ENCODE measurements around the gene PRDM1.
"Not testable (repeated sequence)": the region's sequence is repeated elsewhere in the genome, so short reads cannot be mapped to it uniquely, and the experiment has no call there.

The PRDM1 gene

GRCh38 chr6:106136845-106137244, 50.7 kb downstream of the PRDM1 start:
- DNase-seq (ENCODE audit: low read depth), result no peak

- DNase-seq (ENCODE audit: low read depth), result no peak
Measured at GRCh38 chr6:106138151-106138550, 52.0 kb downstream of the PRDM1 start.

DNA sequence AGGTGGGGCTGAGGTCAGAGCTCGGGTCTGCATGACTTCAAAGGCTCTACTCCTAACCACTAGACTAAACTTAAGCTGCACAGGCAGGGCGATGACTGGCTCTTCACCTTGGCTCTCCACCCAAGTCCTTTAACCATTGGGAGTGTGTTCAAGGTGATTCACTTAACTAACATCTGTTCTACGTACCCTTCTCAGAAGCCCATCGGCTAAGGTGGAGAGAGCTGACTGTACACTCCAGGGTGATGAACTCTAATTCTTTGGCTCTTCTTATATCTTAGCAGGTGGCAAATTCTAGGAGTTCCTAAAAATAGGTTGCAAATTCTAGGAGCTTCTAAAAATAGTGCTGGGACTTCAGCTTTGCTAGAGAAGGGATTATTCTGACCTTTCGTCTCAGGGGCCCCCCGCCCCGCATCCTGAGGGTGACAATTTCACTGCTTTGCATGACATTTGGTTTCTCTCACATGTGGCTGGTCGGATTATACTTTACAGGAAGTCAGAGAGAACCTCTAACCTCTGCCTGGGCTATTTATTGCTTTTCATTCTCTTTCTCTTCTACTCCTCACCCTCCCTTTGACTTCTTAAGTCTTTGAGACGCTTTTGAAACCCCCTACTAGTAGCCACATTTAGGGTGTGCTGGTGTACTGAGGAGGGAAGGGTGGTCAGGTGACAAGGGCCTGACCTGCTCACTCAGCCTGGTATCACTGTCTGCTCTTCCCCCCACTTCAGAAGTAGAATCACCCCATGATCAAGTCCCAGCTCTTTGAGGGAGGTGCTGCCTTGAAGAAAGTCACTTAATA, 55.5 kb downstream of the PRDM1 start:
- DNase-seq (ENCODE audit: low read depth), result no peak

- DNase-seq (ENCODE audit: low read depth), result no peak
Measured at GRCh38 chr6:106142876-106143431, 56.8 kb downstream of the PRDM1 start.

- no peak for DNase-seq (ENCODE audit: low read depth)
Measured at GRCh38 chr6:106143665-106144064, 57.5 kb downstream of the PRDM1 start.

GRCh38 chr6:106145144-106145543, 59.0 kb downstream of the PRDM1 start:
- DNase-seq (ENCODE audit: low read depth), result no peak

DNA sequence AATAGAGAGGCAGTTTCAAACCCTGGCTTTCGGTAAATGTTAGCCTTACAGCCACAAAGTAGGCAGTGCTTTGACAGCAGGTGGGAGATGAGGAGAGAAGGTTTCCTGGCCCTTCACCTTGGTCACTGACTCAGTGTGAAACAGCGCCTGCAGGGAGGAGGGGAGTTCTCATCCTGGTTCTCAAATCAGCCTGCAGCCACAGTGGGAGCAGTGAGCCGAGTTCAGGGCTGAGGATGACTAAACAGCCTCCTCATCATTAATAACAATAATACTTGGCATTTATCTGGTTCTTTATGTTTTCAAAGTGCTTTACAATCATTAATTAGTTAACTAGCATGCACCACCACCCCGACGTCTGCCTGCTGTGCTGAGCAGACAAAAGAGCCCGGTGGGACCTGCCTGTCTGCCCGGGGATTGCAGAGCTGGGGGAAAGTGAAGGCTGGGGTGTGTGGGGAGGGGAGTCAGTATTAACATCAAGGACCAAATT, 59.6 kb downstream of the PRDM1 start:
- no peak for DNase-seq (ENCODE audit: low read depth)

DNA sequence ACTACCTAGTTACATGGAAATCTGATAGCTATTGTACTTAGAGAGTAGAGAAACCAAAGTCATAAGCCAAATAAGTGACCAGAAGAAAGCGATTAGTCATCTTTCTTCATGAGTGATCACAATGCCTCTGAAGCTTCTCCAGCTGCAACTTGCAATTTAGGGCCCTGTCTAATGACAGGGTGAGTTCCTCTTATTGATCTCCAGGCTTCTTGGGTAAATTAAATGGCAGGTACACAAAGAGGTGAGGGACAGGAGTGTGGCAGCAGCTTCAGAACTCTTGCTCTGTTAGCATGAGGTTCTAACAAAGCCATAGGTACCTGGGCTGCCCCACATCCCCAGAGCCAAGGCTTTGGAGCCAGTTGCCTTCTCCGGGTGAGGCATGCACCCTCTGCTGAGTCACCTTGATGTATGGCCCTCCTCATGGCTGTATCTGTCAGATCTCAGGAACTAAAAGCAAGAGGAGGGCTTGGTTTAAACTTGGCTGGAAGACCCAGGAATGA, 60.8 kb downstream of the PRDM1 start:
- DNase-seq (ENCODE audit: low read depth), result no peak

DNA sequence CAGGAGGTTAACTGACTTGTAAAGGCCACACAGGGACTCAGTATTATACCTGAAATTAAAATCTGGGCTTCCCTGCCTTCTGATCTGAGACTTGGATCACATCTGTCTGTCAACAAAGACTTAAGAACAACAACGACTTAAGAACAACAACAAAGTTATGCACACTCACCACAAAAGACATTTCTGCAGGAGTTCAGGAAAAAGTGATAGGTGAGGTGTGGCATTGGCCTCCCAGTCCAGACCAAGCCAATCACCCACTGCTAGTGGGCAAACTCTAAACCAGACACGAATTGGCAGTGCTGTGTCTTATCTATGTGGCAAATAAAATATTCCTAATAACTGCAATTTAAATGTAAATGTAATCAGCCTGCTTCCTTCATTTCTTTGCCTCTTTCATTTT, 61.3 kb downstream of the PRDM1 start:
- DNase-seq (ENCODE audit: low read depth), result no peak

- DNase-seq (ENCODE audit: low read depth), result no peak
Measured at GRCh38 chr6:106149472-106150069, 63.4 kb downstream of the PRDM1 start.

DNA sequence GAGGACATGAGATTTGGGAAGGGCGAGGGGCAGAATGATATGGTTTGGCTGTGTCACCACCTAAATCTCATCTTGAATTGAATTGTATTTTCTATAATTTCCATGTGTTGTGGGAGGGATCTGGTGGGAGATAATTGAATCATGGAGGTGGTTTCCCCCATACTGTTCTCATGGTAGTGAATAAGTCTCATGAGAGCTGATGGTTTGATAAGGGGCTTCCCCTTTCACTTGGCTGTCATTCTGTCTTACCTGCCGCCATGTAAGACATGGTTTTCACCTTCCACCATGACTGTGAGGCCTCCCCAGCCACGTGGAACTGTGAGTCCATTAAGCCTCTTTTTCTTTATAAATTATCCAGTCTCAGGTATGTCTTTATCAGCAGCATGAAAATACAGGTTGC, 66.3 kb downstream of the PRDM1 start:
- not testable (repeated sequence) for DNase-seq (ENCODE audit: low read depth)

DNA sequence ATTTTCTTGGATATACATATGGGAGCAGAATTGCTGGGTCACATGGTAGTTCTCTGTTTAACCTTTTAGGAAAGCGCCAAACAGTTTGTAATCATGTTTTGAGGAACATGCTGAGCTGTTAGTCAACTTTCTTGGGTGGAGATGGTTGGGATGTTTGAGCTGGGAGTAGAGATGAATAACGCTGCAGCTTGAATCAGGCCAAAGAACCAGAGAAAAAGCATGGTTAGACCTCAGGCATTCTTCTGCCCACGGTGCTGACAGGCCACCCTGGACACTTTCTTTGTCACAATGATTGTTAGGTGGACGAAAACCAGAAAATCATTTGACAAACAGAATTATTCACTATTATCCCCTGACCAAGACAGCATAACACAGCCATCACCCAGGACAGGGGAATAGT, 66.8 kb downstream of the PRDM1 start:
- no peak for DNase-seq (ENCODE audit: low read depth)

GRCh38 chr6:106154326-106154725, 68.2 kb downstream of the PRDM1 start:
- DNase-seq (ENCODE audit: low read depth), result no peak

DNA sequence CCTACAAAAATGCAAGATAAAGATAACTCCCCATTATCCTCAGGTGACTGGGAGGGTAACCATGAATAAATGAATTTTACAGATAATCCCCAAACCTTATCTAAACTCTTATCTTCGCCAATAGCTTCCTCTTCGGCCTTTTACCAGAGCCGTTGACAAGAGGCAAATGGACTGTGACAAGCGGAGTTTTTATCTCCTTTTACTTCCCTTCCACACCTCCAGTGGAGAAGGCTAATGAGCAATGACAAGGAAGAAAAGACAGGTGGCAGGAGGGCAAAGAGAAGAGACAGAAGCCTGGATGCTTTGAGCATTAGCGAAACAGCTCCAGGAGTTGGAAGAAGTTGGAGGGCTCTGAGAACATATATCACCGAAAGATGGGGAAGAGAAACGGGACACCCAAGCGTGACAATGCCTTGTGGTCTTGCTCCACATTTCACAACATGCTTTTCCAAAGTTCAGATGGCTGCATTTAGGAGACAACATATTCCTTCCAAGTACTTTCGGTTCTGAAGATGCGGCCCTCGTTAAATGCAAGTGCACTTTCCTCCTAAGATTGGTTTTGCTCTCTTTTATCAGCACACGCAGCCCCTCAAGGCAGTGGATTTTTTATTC, 69.2 kb downstream of the PRDM1 start:
- DNase-seq (ENCODE audit: low read depth), result no peak

- no peak for DNase-seq (ENCODE audit: low read depth)
Measured at GRCh38 chr6:106156413-106156812, 70.3 kb downstream of the PRDM1 start.

DNA sequence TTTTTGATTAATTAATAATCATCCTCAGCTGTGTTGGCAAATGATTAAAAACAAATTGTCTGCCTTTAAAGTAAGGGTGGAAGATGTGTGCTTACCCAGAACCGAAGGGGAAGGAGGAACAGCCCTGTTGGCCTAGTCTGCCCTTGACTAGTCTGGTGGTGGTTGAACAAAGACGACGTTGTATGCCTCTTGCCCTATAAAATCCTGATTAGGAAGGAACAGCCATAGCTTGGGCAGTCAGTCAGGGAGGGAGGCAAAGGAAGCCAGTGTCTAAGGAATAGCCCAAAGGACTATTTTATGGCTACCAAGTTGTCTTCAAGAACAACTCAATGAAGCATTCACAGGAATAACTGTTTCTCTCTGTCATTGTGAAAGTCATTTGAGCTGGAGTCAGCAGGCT, 70.7 kb downstream of the PRDM1 start:
- DNase-seq (ENCODE audit: low read depth), result no peak

GRCh38 chr6:106158816-106159215, 72.7 kb downstream of the PRDM1 start:
- no peak for DNase-seq (ENCODE audit: low read depth)

All from stimulated activated CD8-positive, alpha-beta memory T cell treated with anti-CD3 and anti-CD28 coated beads, Interleukin-7, amount 100 ng/mL, for 24 hours (primary cell).